Measurements from ENCODE around the gene RPGRIP1L. TPM values are rescaled to one million over a fixed set of nuclear protein-coding genes. Genes with fewer than 3 reads are reported as not detected.

Gene RPGRIP1L
- total RNA-seq, 1 experiment from 2014 or later: 10.3 TPM

GRCh38 chr16:53651357-53651756 is 52.3 kb downstream of the RPGRIP1L start:
- ATAC-seq: no peak
- no peaks in the 10 kb centered on the region for H3K27me3 ChIP-seq (ENCODE audit: insufficient read depth, low read length)

GRCh38 chr16:53646506-53646905 is 57.2 kb downstream of the RPGRIP1L start:
- H3K79me2 ChIP-seq (ENCODE audit: insufficient read depth, low read length): no peaks in the 10 kb centered on the region
- H3K36me3 ChIP-seq (ENCODE audit: control insufficient read depth in 1 of 2, insufficient read depth in 2 of 2, low read length in 2 of 2): no peaks in the 10 kb centered on the region
- no peaks in the 10 kb centered on the region for H3K27me3 ChIP-seq (ENCODE audit: insufficient read depth, low read length)
- intact Hi-C loops (cut with micrococcal nuclease): no loop called here
- ATAC-seq (no peak), DNase-seq (ENCODE audit: low read depth, low spot score) (no peak)
- H3K9me2 ChIP-seq (ENCODE audit: insufficient read depth): peaks cover 4% of the 10 kb centered on the region; the same call in 1 of the 2 replicates
- no peak overlapping the region for H3K27ac ChIP-seq (ENCODE audit: low read depth, low read length)
- H3K9ac ChIP-seq (ENCODE audit: low read length): no peak overlapping the region
- no peaks in the 10 kb centered on the region for H3K4me1 ChIP-seq (ENCODE audit: control insufficient read depth in 1 of 2, insufficient read depth in 2 of 2, low read length in 2 of 2)
- CTCF ChIA-PET: no interaction called here
- H3K9me3 ChIP-seq (ENCODE audit: control insufficient read depth in 1 of 2, insufficient read depth in 1 of 2, low read depth in 1 of 2, low read length in 2 of 2): no peaks in the 10 kb centered on the region
- H3K4me2 ChIP-seq (ENCODE audit: low read length): no peak overlapping the region
- no peaks in the 10 kb centered on the region for H4K20me1 ChIP-seq (ENCODE audit: insufficient read depth)
- no peak overlapping the region for H3K4me3 ChIP-seq (replicated peaks in 1 of 2; ENCODE audit: low read depth in 1 of 2, low read length in 2 of 2)
- RAD21 ChIA-PET (ENCODE audit: low non-redundant PET in 1 of 2, low total read pairs in 2 of 2, uncharacterized antibody in 2 of 2, unreplicated experiment in 2 of 2): no interaction called here
- BruUV-seq (replicated peaks): no TSS peak
- TF ChIP-seq ZBTB33 (IDR thresholded peaks at IDR 0.05; ENCODE audit: extremely low read depth, insufficient replicate concordance, low read length) (no peak), SRF (IDR thresholded peaks at IDR 0.05; ENCODE audit: low read depth) (no peak), FOSL1 (IDR thresholded peaks at IDR 0.05; ENCODE audit: low read depth) (no peak), MAX (IDR thresholded peaks at IDR 0.05) (no peak)
- POLR2A ChIA-PET: no interaction called here
- no peak overlapping the region for H2AFZ ChIP-seq (ENCODE audit: low read depth, low read length, poor library complexity, severe bottlenecking)

More at GRCh38 chr16:53651357-53651756, 52.3 kb downstream of the RPGRIP1L start:
- intact Hi-C loops (cut with micrococcal nuclease): no loop called here
- Histone ChIP-seq H3K36me3 (ENCODE audit: control insufficient read depth in 1 of 2, insufficient read depth in 2 of 2, low read length in 2 of 2) (no peaks in the 10 kb centered on the region), H3K9ac (ENCODE audit: low read length) (no peak overlapping the region), H3K27ac (ENCODE audit: low read depth, low read length) (no peak overlapping the region), H2AFZ (ENCODE audit: low read depth, low read length, poor library complexity, severe bottlenecking) (no peak overlapping the region), H3K4me1 (ENCODE audit: control insufficient read depth in 1 of 2, insufficient read depth in 2 of 2, low read length in 2 of 2) (no peaks in the 10 kb centered on the region), H3K9me2 (ENCODE audit: insufficient read depth) (no peaks in the 10 kb centered on the region), H3K9me3 (ENCODE audit: control insufficient read depth in 1 of 2, insufficient read depth in 1 of 2, low read depth in 1 of 2, low read length in 2 of 2) (no peaks in the 10 kb centered on the region), H4K20me1 (ENCODE audit: insufficient read depth) (no peaks in the 10 kb centered on the region; the same call in 1 of the 2 replicates), H3K4me3 (replicated peaks in 1 of 2; ENCODE audit: low read depth in 1 of 2, low read length in 2 of 2) (no peak overlapping the region), H3K4me2 (ENCODE audit: low read length) (no peak overlapping the region), H3K79me2 (ENCODE audit: insufficient read depth, low read length) (no peaks in the 10 kb centered on the region)
- BruUV-seq (replicated peaks): no TSS peak
- DNase-seq (ENCODE audit: low read depth, low spot score): no peak
- RAD21 ChIA-PET (ENCODE audit: low non-redundant PET in 1 of 2, low total read pairs in 2 of 2, uncharacterized antibody in 2 of 2, unreplicated experiment in 2 of 2): no interaction called here
- TF ChIP-seq ZFX (IDR thresholded peaks at IDR 0.05) (no peak), CEBPB (IDR thresholded peaks at IDR 0.05; ENCODE audit: low read depth) (no peak), ZBTB33 (IDR thresholded peaks at IDR 0.05; ENCODE audit: extremely low read depth, insufficient replicate concordance, low read length) (no peak), ATF3 (IDR thresholded peaks at IDR 0.05) (no peak), EZH2phosphoT487 (IDR thresholded peaks at IDR 0.05; ENCODE audit: borderline replicate concordance) (no peak), EGR1 (IDR thresholded peaks at IDR 0.05; ENCODE audit: low read depth) (no peak)
- CTCF ChIA-PET: no interaction called here
- POLR2A ChIA-PET: no interaction called here

Measured in HCT116 (cell line).